ENCODE data around the gene BTBD2. TPM values are rescaled to one million over a fixed set of nuclear protein-coding genes. Genes with fewer than 3 reads are reported as not detected.

BTBD2 gene
- polyA plus RNA-seq, 3 donors: 2.8 to 36.0 (median 3.3) TPM

- H3K27me3 ChIP-seq (ENCODE audit: control insufficient read depth in 2 of 2, insufficient read depth in 2 of 2, low read length in 2 of 2): no peaks in the 10 kb centered on the region
- peak within 1 kb of the TSS; percentile 85 for H2AFZ ChIP-seq (ENCODE audit: insufficient read depth, low read depth, low read length, poor library complexity, severe bottlenecking)
- peaks cover 48% of the 10 kb centered on the region for H3K79me2 ChIP-seq (ENCODE audit: insufficient read depth, low read length)
- H3K4me1 ChIP-seq (ENCODE audit: control insufficient read depth in 1 of 2, insufficient read depth in 2 of 2, low read length in 2 of 2): peaks cover 37 to 48% of the 10 kb centered on the region in 2 donors
- H3K27ac ChIP-seq (ENCODE audit: low read depth in 1 of 2, low read length in 2 of 2): peak within 1 kb of the TSS; percentile 82 to 95
- peak; percentile 56 for TF ChIP-seq CTCF (IDR thresholded peaks at IDR 0.05)
- no peaks in the 10 kb centered on the region for H3K9me3 ChIP-seq (replicated peaks in 1 of 2; ENCODE audit: control insufficient read depth in 1 of 2, insufficient read depth in 1 of 2, low read length in 2 of 2)
- WGBS (ENCODE audit: insufficient coverage): 2% methylated on average over 90 of the region's 93 CpGs
- peak; percentile 82 to 90 (median 82) for DNase-seq
- Mint-ChIP-seq H3K4me1 (peaks cover 35% of the 10 kb centered on the region), H3K9me3 (no peaks in the 10 kb centered on the region), H3K27ac (peak within 1 kb of the TSS; percentile 88 to 95 (median 94)), H3K36me3 (peaks cover 7 to 15% of the 10 kb centered on the region in 2 donors), H3K4me3 (peak within 1 kb of the TSS; percentile 84 to 92), H3K27me3 (ENCODE audit: low read depth in 3 of 3) (peaks cover 0 to 3% (median 2%) of the 10 kb centered on the region in 3 donors)
- peaks cover 21 to 27% of the 10 kb centered on the region in 2 donors for H3K36me3 ChIP-seq (replicated peaks in 1 of 2; ENCODE audit: control insufficient read depth in 1 of 2, insufficient read depth in 2 of 2, low read length in 2 of 2)
- H4K20me1 ChIP-seq (ENCODE audit: insufficient read depth, low read length): peaks cover 46% of the 10 kb centered on the region
- H3K4me3 ChIP-seq (replicated peaks in 1 of 3; ENCODE audit: low read depth in 2 of 3, low read length in 3 of 3): peak within 1 kb of the TSS; percentile 90 to 100 (median 97)
- H3K4me2 ChIP-seq (replicated peaks; ENCODE audit: extremely low read depth, low read length, poor library complexity, severe bottlenecking): peak within 1 kb of the TSS; percentile 88
- intact Hi-C loops (cut with micrococcal nuclease): loop anchor here in 1 of 2 donors (2.0 kb wide), 2 partner anchors 18 to 44 kb away; no protein-coding TSS in a partner anchor
- peak within 1 kb of the TSS; percentile 83 for H3K9ac ChIP-seq (ENCODE audit: insufficient read depth, low read length, poor library complexity, severe bottlenecking)
Observed at GRCh38 chr19:2050991-2051772, 35.7 kb upstream of the BTBD2 start, which contains the start of gene MKNK2. Gene MKNK2 (minus strand): TSS chr19:2051244. CDS start chr19:2050851, 393 bp downstream.

DNA sequence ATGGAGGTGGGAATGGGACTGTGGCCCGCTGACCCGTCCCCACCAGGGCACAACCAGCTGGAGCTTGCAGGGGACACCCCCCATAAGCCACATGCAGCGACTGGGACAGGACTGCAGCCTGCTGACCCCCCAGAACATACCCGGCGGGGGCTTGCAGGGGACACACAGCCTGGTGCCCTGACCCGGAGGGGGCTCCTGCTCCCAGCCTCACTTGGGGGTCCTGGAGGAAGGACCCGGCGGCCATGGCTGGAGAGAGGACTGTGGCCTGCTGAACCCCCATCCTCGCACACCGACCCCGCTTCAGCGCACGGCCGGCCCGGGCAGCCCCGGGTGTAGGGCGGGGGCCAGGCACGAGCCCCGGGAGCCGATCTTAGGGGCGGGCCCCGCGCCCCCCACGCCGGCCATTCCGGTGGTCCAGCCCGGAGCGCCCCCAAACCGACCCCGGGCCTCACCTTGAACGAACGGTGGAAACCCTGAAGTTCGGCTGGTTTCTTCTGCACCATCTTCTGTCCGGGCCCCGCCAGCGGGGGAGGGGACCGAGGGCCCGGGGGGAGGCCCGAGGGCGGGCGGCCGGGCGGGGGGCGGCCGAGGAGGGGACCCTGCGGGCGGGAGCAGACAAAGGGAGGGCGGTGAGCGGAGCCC, 35.0 kb upstream of the BTBD2 start:
- peak overlapping the region; percentile 88 for H3K4me2 ChIP-seq (replicated peaks; ENCODE audit: extremely low read depth, low read length, poor library complexity, severe bottlenecking)
- H3K9me3 ChIP-seq (replicated peaks in 1 of 2; ENCODE audit: control insufficient read depth in 1 of 2, insufficient read depth in 1 of 2, low read length in 2 of 2): no peaks in the 10 kb centered on the region
- peak overlapping the region; percentile 82 to 95 for H3K27ac ChIP-seq (ENCODE audit: low read depth in 1 of 2, low read length in 2 of 2)
- H4K20me1 ChIP-seq (ENCODE audit: insufficient read depth, low read length): peaks cover 53% of the 10 kb centered on the region
- no peak overlapping the region for H2AFZ ChIP-seq (ENCODE audit: insufficient read depth, low read depth, low read length, poor library complexity, severe bottlenecking)
- intact Hi-C loops (cut with micrococcal nuclease): loop anchor here in 1 of 2 donors (2.0 kb wide), 2 partner anchors 18 to 44 kb away; no protein-coding TSS in a partner anchor
- no peak for DNase-seq
- H3K9ac ChIP-seq (ENCODE audit: insufficient read depth, low read length, poor library complexity, severe bottlenecking): peak overlapping the region; percentile 83
- Mint-ChIP-seq H3K4me3 (peak overlapping the region; percentile 84 to 92), H3K27ac (peak overlapping the region; percentile 88 to 95 (median 94)), H3K36me3 (peaks cover 7 to 20% of the 10 kb centered on the region in 2 donors), H3K9me3 (no peaks in the 10 kb centered on the region), H3K4me1 (peaks cover 32% of the 10 kb centered on the region), H3K27me3 (ENCODE audit: low read depth in 3 of 3) (peaks cover 0 to 3% (median 2%) of the 10 kb centered on the region in 3 donors)
- H3K79me2 ChIP-seq (ENCODE audit: insufficient read depth, low read length): peaks cover 55% of the 10 kb centered on the region
- WGBS (ENCODE audit: insufficient coverage): under 1% methylated on average over 46 of the region's 49 CpGs
- no peak for TF ChIP-seq CTCF (IDR thresholded peaks at IDR 0.05)
- peak overlapping the region; percentile 90 to 100 (median 97) for H3K4me3 ChIP-seq (replicated peaks in 1 of 3; ENCODE audit: low read depth in 2 of 3, low read length in 3 of 3)
- peaks cover 29 to 34% of the 10 kb centered on the region in 2 donors for H3K36me3 ChIP-seq (replicated peaks in 1 of 2; ENCODE audit: control insufficient read depth in 1 of 2, insufficient read depth in 2 of 2, low read length in 2 of 2)
- no peaks in the 10 kb centered on the region for H3K27me3 ChIP-seq (ENCODE audit: control insufficient read depth in 2 of 2, insufficient read depth in 2 of 2, low read length in 2 of 2)
- peaks cover 32 to 43% of the 10 kb centered on the region in 2 donors for H3K4me1 ChIP-seq (ENCODE audit: control insufficient read depth in 1 of 2, insufficient read depth in 2 of 2, low read length in 2 of 2)
